Esophagus muscularis mucosa (tissue), 3 donors: Measurements from ENCODE around the gene PYURF.

Source experiments
- CTCF ChIP-seq, 3 experiments: fragments of 200-600 bp in 2 of 3; fragments of 450-650 bp in 1 of 3; sonication (generic) in 2 of 3; IDR thresholded peaks; one replicate each; pipeline ENCODE4 v1.5.1; 2017 to 2019; ENCODE audit warnings: antibody characterized with exemption in 3 of 3, mild to moderate bottlenecking in 2 of 3, moderate library complexity in 1 of 3
- EP300 ChIP-seq: sonication (generic); formaldehyde crosslinking; IDR thresholded peaks from one replicate; pipeline ENCODE4 v1.6.1; 2017; ENCODE audit warnings: antibody characterized with exemption

DNA sequence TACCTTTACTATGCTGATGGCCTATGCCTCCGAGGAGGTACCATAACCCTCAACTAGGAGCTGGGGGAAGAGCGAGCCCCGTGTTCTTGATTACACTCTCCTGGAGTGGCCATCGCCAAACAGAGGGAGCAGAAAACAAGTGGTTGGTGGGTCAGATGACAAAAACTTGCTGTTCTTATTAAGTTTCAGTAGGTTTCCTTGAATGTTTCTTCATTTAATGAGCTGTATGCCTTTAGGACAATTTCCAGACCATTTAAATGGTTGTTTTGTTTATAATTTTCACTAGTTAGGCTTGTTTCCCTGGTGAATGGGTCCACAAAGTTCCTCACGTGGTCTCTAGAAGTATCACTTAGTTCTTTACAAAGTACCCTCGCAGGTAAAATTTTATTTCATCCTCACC, 4.7 kb downstream of the PYURF start:
- no peak for TF ChIP-seq CTCF (IDR thresholded peaks at IDR 0.05)
- no peak for TF ChIP-seq EP300
